ENCODE measurements around the gene TANGO6. TPM values are rescaled to one million over a fixed set of nuclear protein-coding genes. Genes with fewer than 3 reads are reported as not detected.

TANGO6 gene
- total and polyA plus RNA-seq, 8 donors: 2.6 to 9.3 (median 6.3) TPM

DNA sequence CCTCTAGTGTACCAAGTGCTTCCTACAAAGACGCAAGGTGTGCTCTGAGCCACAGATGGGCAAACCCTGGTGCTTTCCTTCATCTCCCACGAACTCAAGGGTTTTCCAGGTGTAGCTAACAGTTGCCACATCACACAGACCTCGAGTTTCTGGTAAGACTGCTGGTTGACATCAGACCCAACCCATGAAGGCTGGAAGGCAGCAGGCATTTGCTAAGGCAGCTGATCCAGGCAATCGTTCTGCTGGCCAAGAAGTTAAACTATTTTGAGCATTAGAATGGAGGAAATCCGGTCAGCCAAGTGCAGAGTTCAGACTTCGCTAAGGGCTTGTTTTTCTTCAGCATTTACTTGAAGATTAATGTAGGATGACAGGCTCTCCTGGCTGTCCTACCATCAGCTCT lies 273.6 kb downstream of the TANGO6 start:
- DNase-seq (peak in 1 of 6 donors; percentile 17), FAIRE-seq (no peak), ATAC-seq (no peak)
- Histone ChIP-seq H3K9me3 (no peaks in the 10 kb centered on the region), H3K4me1 (peaks cover 8 to 14% (median 11%) of the 10 kb centered on the region in 3 donors), H3K27me3 (no peaks in the 10 kb centered on the region), H3K36me3 (peaks cover 0 to 7% (median 0%) of the 10 kb centered on the region in 3 donors), H3K4me3 (no peak overlapping the region), H3K27ac (no peak overlapping the region)
- no peak for TF ChIP-seq CTCF (IDR thresholded peaks at IDR 0.05)
- intact Hi-C loops (cut with DNase I): no loop called here
- WGBS, 2 donors: 51 to 59% methylated on average over 6 of the region's 6 CpGs

GRCh38 chr16:69118468-69118867 lies 275.1 kb downstream of the TANGO6 start:
- FAIRE-seq (no peak), ATAC-seq (peak; percentile 66 to 72 (median 66)), DNase-seq (peak in 1 of 6 donors; percentile 52)
- Histone ChIP-seq H3K4me3 (no peak overlapping the region), H3K36me3 (peaks cover 0 to 7% (median 0%) of the 10 kb centered on the region in 3 donors), H3K27ac (peak overlapping the region in 2 of 4 donors; percentile 53 to 69), H3K4me1 (peaks cover 8 to 14% (median 11%) of the 10 kb centered on the region in 3 donors), H3K9me3 (no peaks in the 10 kb centered on the region), H3K27me3 (no peaks in the 10 kb centered on the region)
- WGBS, 2 donors: 45% methylated on average over 2 of the region's 2 CpGs
- no peak for TF ChIP-seq CTCF (IDR thresholded peaks at IDR 0.05)
- intact Hi-C loops (cut with DNase I): no loop called here

DNA sequence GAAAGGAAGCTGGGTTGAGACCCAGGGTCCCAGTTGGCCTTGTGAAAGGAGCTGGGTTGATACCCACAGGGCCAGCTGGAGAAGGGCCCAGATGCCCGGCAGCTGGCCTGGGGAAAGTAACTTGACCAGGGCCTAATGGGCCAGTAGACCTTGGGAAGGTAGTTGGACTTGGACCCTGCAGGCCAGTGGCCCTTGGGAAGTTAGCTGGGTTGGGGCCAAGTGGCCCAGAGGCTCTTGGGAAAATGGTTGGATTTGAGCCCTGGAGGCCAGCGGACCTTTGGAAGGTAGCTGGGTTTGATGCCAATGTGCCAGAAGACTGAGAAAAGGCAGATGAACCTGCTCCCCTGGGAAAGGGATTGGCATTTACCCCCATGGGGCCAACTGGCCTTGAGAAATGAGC lies 275.7 kb downstream of the TANGO6 start:
- ATAC-seq (peak; percentile 79 to 93 (median 83)), DNase-seq (peak; percentile 69 to 88 (median 82)), FAIRE-seq (no peak)
- no peak for TF ChIP-seq CTCF (IDR thresholded peaks at IDR 0.05)
- H3K27me3 ChIP-seq: no peaks in the 10 kb centered on the region
- peaks cover 0 to 7% (median 0%) of the 10 kb centered on the region in 3 donors for H3K36me3 ChIP-seq
- peak overlapping the region in 2 of 4 donors; percentile 53 to 69 for H3K27ac ChIP-seq
- intact Hi-C loops (cut with DNase I): no loop called here
- H3K9me3 ChIP-seq: no peaks in the 10 kb centered on the region
- H3K4me1 ChIP-seq: peaks cover 8 to 14% (median 11%) of the 10 kb centered on the region in 3 donors
- H3K4me3 ChIP-seq: no peak overlapping the region
- 21 to 22% methylated on average over 2 of the region's 2 CpGs for WGBS, 2 donors

- 46 to 52% methylated on average over 2 of the region's 2 CpGs for WGBS, 2 donors
- no peaks in the 10 kb centered on the region for H3K27me3 ChIP-seq
- FAIRE-seq (no peak), DNase-seq (peak in 2 of 6 donors; percentile 47), ATAC-seq (peak in 3 of 4 donors; percentile 37 to 51 (median 43))
- no peak overlapping the region for H3K4me3 ChIP-seq
- H3K9me3 ChIP-seq: no peaks in the 10 kb centered on the region
- intact Hi-C loops (cut with DNase I): no loop called here
- H3K36me3 ChIP-seq: peaks cover 0 to 7% (median 0%) of the 10 kb centered on the region in 3 donors
- H3K4me1 ChIP-seq: peaks cover 8 to 14% (median 11%) of the 10 kb centered on the region in 3 donors
- H3K27ac ChIP-seq: peak overlapping the region in 2 of 4 donors; percentile 53 to 69
- TF ChIP-seq CTCF (IDR thresholded peaks at IDR 0.05): no peak
These were observed 276.2 kb downstream of the TANGO6 start for GRCh38 chr16:69119536-69119935.

- intact Hi-C loops (cut with DNase I): loop anchor here in 1 of 3 donors (5.0 kb wide), 1 partner anchor 223 kb away; no protein-coding TSS in a partner anchor
- DNase-seq (no peak), ATAC-seq (no peak), FAIRE-seq (no peak)
- TF ChIP-seq CTCF (IDR thresholded peaks at IDR 0.05): no peak
- peaks cover 8 to 14% (median 11%) of the 10 kb centered on the region in 3 donors for H3K4me1 ChIP-seq
- H3K27me3 ChIP-seq: no peaks in the 10 kb centered on the region
- H3K27ac ChIP-seq: peak overlapping the region in 1 of 4 donors; percentile 69
- H3K9me3 ChIP-seq: no peaks in the 10 kb centered on the region
- H3K4me3 ChIP-seq: no peak overlapping the region
- 95 to 97% methylated on average over 19 of the region's 19 CpGs for WGBS, 2 donors
- peaks cover 0 to 7% (median 0%) of the 10 kb centered on the region in 3 donors for H3K36me3 ChIP-seq
These were observed 276.8 kb downstream of the TANGO6 start for GRCh38 chr16:69120096-69120664.

All from pancreas (tissue), 10 donors.